ENCODE results near the gene UROS. TPM values are rescaled to one million over a fixed set of nuclear protein-coding genes. Genes with fewer than 3 reads are reported as not detected.

Gene UROS
- total RNA-seq, 4 donors from 2014 or later: 54.4 to 74.3 (median 69.6) TPM

MicroRNAs within 50 kb of the gene (microRNA counts, 767-probe panel; counts per million panel counts)
- 0 counts per million in 2 donors for microRNA hsa-miR-4484

Small RNA genes within 50 kb of the gene (microRNA-seq; reads per million reads assigned to microRNA genes)
- 1.1 reads per million for gene MIR4484

Small RNA genes within 50 kb of the gene (small RNA-seq; reads per million reads assigned to genes)
- gene MIR4484 (not detected), gene RF00017 (not detected)

Other genes with a start within 250 kb of the UROS start
- not detected for gene TEX36, start 140.1 kb downstream of the UROS start, total RNA-seq
- 10 to 100 TPM; 23.2 to 35.5 (median 30.9) TPM for gene EDRF1, start 103.5 kb downstream of the UROS start, total RNA-seq
- under 1 TPM in 1 of 4 donors, not detected in 3; 0.67 TPM for gene MMP21, start 47.4 kb downstream of the UROS start, total RNA-seq
- 10 to 100 TPM; 38.6 to 52.1 (median 42.3) TPM for gene BCCIP, start 288 bp upstream of the UROS start, total RNA-seq
- 10 to 100 TPM; 31.7 to 34.8 (median 33.2) TPM for gene DHX32, start 58.0 kb upstream of the UROS start, total RNA-seq
- 10 to 100 TPM in 2 of 4 donors, 1 to 10 TPM in 2; 8.4 to 17.2 (median 9.9) TPM for gene FANK1, start 73.3 kb upstream of the UROS start, total RNA-seq

Measured in thyroid gland (tissue), 4 donors.